OCI-LY1 (cell line): ENCODE data around the gene POLR3A.
"Not testable (repeated sequence)": the region's sequence is repeated elsewhere in the genome, so short reads cannot be mapped to it uniquely, and the experiment has no call there.

Experiments
- CTCF ChIP-seq: fragments of 200-600 bp; sonication (generic), shearing (Covaris generic); IDR thresholded peaks from 2 replicates; pipeline ENCODE4 v1.5.1; 2017; ENCODE audit warnings: mild to moderate bottlenecking, antibody characterized with exemption, low read length, moderate library complexity, mixed read lengths
- EZH2 ChIP-seq: fragments of 200-600 bp; sonication (generic), shearing (Covaris generic); IDR thresholded peaks from 2 replicates; pipeline ENCODE4 v1.8.0; 2017; ENCODE audit warnings: borderline replicate concordance, mixed run types, mild to moderate bottlenecking, antibody characterized with exemption, low read length, moderate library complexity, mixed read lengths

DNA sequence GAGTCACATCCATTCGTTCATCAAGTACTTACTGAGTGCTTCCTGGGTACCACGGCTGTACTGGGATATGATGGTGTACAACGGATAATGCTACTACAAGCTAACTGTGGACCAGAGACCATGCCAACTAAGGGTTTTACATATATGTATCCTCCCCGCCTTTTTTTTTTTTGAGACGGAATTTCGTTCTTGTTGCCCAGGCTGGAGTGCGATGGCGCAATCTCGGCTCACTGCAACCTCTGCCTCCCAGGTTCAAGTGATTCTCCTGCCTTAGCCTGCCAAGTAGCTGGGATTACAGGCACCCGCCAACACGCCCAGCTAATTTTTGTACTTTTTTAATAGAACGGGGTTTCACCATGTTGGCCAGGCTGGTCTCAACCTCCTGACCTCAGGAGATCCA lies 40.7 kb upstream of the POLR3A start:
- TF ChIP-seq CTCF, EZH2: not testable (repeated sequence)
